Measurements from ENCODE around the gene MSN.
A peak's percentile ranks its signal among the peaks of the same experiment; 100 is the strongest.
"Not testable (repeated sequence)": the region's sequence is repeated elsewhere in the genome, so short reads cannot be mapped to it uniquely, and the experiment has no call there.

The MSN gene

GRCh38 chrX:65667503-65668376 lies at the start of gene MSN:
MSN (plus strand) TSS chrX:65667654; CDS start chrX:65667842, 188 bp downstream.
- no peak for DNase-seq (ENCODE audit: extremely low read depth, low read depth)
- H3K4me3 ChIP-seq (replicated peaks; ENCODE audit: low read depth, low read length) = peak within 1 kb of the TSS; percentile 74
- no peak for TF ChIP-seq CTCF (IDR thresholded peaks at IDR 0.05; ENCODE audit: low read depth, low read length, missing control alignments)

- not testable (repeated sequence) for DNase-seq (ENCODE audit: extremely low read depth, low read depth); H3K4me3 ChIP-seq (replicated peaks; ENCODE audit: low read depth, low read length)
These were observed 47.3 kb upstream of the MSN start for GRCh38 chrX:65620096-65620705.

DNA sequence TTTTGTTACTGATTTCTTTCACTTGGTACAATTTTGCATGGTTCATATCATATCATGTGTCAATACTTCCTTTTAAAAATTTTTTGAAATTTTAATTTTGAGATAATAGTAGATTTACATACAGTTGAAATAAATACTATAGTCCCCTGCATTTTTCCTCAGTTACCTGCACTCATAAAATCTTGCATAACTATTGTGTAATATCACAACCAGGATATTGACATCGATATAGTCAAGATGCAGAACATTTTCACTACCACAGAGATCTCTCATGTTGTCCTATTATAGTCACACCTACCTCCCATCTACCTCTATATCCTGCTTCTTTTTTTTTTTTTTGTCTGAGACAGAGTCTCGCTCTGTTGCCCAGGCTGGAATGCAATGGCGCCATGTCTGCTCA lies 36.7 kb upstream of the MSN start:
- no peak for DNase-seq (ENCODE audit: extremely low read depth, low read depth)
- TF ChIP-seq CTCF (IDR thresholded peaks at IDR 0.05; ENCODE audit: low read depth, low read length, missing control alignments) = no peak
- no peak overlapping the region for H3K4me3 ChIP-seq (replicated peaks; ENCODE audit: low read depth, low read length)

- no peak for TF ChIP-seq CTCF (IDR thresholded peaks at IDR 0.05; ENCODE audit: low read depth, low read length, missing control alignments)
- no peak for DNase-seq (ENCODE audit: extremely low read depth, low read depth)
- H3K4me3 ChIP-seq (replicated peaks; ENCODE audit: low read depth, low read length) = no peak overlapping the region
These were observed 33.6 kb upstream of the MSN start for GRCh38 chrX:65633826-65634225.

DNA sequence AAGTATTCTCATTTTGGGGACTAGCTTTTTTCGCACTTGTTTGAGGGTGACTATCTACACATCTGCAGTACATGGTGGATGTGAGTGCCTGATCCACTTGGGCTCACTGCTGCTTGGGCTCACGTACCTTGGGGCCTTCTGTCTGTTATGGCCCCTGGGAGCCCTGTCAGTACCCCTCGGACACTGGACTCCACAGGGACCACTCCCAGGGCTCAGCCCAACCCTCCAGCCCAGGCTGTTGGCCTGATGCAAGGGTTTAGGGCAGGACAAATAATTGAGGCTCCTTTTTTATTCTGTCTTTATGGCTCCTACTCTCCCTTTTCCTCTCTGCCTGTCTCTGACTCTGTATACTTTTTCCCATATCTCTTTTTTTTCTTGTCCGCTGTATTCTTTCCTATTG lies 32.7 kb upstream of the MSN start:
- no peak for DNase-seq (ENCODE audit: extremely low read depth, low read depth)
- TF ChIP-seq CTCF (IDR thresholded peaks at IDR 0.05; ENCODE audit: low read depth, low read length, missing control alignments) = no peak
- H3K4me3 ChIP-seq (replicated peaks; ENCODE audit: low read depth, low read length) = no peak overlapping the region

DNA sequence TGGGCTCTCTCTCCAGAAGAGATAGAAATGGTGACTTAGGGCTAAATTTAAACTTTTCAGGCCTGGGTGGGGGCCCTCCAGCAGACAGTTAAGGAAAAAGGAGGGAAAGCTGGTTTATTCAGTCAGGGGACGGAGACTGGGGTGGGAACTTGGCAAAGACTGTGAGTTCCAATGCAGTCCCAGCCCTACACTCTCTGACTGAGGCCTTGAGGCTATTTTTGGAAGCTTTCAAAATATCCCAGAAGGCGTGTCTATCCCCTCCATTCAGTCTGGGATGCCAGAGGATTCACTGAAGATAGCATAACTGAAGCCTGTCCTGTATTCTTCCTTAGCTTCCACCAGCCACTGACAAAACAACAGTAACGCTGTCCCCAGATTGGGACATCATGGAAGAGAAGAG lies 32.1 kb upstream of the MSN start:
- no peak for DNase-seq (ENCODE audit: extremely low read depth, low read depth)
- no peak for TF ChIP-seq CTCF (IDR thresholded peaks at IDR 0.05; ENCODE audit: low read depth, low read length, missing control alignments)
- H3K4me3 ChIP-seq (replicated peaks; ENCODE audit: low read depth, low read length) = no peak overlapping the region

DNA sequence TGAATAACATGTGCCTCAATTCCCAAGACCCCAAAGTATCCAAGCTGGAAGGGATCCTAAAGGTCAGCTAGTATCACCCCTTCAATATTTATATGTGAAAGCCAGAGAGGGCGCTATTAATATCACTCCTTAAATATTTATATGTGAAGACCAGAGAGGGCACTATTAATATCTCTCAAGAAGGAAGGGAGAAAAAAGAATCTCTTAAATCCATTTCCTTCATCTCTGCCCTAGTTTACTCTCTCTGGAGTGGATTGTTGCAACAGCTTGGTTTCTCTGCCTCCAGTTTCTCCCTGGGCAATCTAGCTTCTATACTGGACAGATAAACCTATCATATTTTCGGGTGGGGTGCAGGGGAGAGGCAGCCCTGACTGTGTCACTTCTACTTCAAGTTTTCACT lies 31.6 kb upstream of the MSN start:
- H3K4me3 ChIP-seq (replicated peaks; ENCODE audit: low read depth, low read length) = no peak overlapping the region
- no peak for TF ChIP-seq CTCF (IDR thresholded peaks at IDR 0.05; ENCODE audit: low read depth, low read length, missing control alignments)
- no peak for DNase-seq (ENCODE audit: extremely low read depth, low read depth)

GRCh38 chrX:65636261-65636660 lies 31.2 kb upstream of the MSN start:
- not testable (repeated sequence) for DNase-seq (ENCODE audit: extremely low read depth, low read depth); H3K4me3 ChIP-seq (replicated peaks; ENCODE audit: low read depth, low read length)

Measured in HFF-Myc (cell line).